SK-N-SH (cell line): ENCODE measurements around the gene SKIDA1.

Experiments
- EP300 ChIP-seq, 2 experiments: IDR thresholded peaks; 2 replicates each; pipeline versions ENCODE4 v1.4.0 to v1.6.1; 2012; ENCODE audit warnings: borderline replicate concordance in 1 of 2, low read depth in 1 of 2, low read length in 1 of 2
- FOSL2 ChIP-seq: IDR thresholded peaks from 2 replicates; pipeline ENCODE4 v1.4.0; 2012; ENCODE audit warnings: low read depth, mild to moderate bottlenecking, moderate library complexity, borderline replicate concordance
- FOXM1 ChIP-seq: IDR thresholded peaks from 2 replicates; pipeline ENCODE4 v1.4.0; 2012; ENCODE audit warnings: low read depth, mild to moderate bottlenecking
- POLR2AphosphoS5 ChIP-seq: IDR thresholded peaks from 2 replicates; pipeline ENCODE4 v1.6.1; 2012; ENCODE audit warnings: low read depth, low read length
- TAF1 ChIP-seq: IDR thresholded peaks from 2 replicates; pipeline ENCODE4 v1.6.1; 2012; ENCODE audit warnings: low read depth, mild to moderate bottlenecking, low read length, moderate library complexity, borderline replicate concordance
- USF2 ChIP-seq: fragments of 150-350 bp; IDR thresholded peaks from 2 replicates; pipeline ENCODE4 v1.6.1; 2017; ENCODE audit warnings: antibody characterized with exemption, low read length, low read depth, borderline replicate concordance
- TF ChIP-seq, protein P1 (sequence below): fragments of 200-600 bp; sonication (generic); IDR thresholded peaks from 2 replicates; pipeline ENCODE4 v1.6.1; 2017; ENCODE audit warnings: antibody characterized with exemption, mild to moderate bottlenecking, moderate library complexity
- TF ChIP-seq, protein P2 (sequence below): IDR thresholded peaks from 2 replicates; pipeline ENCODE4 v1.6.1; 2012; ENCODE audit warnings: mild to moderate bottlenecking, low read depth, low read length, moderate library complexity
- TF ChIP-seq, protein P3 (sequence below): IDR thresholded peaks from 2 replicates; pipeline ENCODE4 v1.4.0; 2012; ENCODE audit warnings: low read depth, borderline replicate concordance

GRCh38 chr10:21515361-21516241, 9.9 kb downstream of the SKIDA1 start:
- TF ChIP-seq, protein P1, sequence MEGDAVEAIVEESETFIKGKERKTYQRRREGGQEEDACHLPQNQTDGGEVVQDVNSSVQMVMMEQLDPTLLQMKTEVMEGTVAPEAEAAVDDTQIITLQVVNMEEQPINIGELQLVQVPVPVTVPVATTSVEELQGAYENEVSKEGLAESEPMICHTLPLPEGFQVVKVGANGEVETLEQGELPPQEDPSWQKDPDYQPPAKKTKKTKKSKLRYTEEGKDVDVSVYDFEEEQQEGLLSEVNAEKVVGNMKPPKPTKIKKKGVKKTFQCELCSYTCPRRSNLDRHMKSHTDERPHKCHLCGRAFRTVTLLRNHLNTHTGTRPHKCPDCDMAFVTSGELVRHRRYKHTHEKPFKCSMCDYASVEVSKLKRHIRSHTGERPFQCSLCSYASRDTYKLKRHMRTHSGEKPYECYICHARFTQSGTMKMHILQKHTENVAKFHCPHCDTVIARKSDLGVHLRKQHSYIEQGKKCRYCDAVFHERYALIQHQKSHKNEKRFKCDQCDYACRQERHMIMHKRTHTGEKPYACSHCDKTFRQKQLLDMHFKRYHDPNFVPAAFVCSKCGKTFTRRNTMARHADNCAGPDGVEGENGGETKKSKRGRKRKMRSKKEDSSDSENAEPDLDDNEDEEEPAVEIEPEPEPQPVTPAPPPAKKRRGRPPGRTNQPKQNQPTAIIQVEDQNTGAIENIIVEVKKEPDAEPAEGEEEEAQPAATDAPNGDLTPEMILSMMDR, result no peak
- no peak for TF ChIP-seq POLR2AphosphoS5
- TF ChIP-seq EP300 (IDR thresholded peaks at IDR 0.05; ENCODE audit: borderline replicate concordance in 1 of 2, low read depth in 1 of 2, low read length in 1 of 2), result no peak
- TF ChIP-seq, protein P2, sequence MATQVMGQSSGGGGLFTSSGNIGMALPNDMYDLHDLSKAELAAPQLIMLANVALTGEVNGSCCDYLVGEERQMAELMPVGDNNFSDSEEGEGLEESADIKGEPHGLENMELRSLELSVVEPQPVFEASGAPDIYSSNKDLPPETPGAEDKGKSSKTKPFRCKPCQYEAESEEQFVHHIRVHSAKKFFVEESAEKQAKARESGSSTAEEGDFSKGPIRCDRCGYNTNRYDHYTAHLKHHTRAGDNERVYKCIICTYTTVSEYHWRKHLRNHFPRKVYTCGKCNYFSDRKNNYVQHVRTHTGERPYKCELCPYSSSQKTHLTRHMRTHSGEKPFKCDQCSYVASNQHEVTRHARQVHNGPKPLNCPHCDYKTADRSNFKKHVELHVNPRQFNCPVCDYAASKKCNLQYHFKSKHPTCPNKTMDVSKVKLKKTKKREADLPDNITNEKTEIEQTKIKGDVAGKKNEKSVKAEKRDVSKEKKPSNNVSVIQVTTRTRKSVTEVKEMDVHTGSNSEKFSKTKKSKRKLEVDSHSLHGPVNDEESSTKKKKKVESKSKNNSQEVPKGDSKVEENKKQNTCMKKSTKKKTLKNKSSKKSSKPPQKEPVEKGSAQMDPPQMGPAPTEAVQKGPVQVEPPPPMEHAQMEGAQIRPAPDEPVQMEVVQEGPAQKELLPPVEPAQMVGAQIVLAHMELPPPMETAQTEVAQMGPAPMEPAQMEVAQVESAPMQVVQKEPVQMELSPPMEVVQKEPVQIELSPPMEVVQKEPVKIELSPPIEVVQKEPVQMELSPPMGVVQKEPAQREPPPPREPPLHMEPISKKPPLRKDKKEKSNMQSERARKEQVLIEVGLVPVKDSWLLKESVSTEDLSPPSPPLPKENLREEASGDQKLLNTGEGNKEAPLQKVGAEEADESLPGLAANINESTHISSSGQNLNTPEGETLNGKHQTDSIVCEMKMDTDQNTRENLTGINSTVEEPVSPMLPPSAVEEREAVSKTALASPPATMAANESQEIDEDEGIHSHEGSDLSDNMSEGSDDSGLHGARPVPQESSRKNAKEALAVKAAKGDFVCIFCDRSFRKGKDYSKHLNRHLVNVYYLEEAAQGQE, result no peak
- TF ChIP-seq, protein P3, sequence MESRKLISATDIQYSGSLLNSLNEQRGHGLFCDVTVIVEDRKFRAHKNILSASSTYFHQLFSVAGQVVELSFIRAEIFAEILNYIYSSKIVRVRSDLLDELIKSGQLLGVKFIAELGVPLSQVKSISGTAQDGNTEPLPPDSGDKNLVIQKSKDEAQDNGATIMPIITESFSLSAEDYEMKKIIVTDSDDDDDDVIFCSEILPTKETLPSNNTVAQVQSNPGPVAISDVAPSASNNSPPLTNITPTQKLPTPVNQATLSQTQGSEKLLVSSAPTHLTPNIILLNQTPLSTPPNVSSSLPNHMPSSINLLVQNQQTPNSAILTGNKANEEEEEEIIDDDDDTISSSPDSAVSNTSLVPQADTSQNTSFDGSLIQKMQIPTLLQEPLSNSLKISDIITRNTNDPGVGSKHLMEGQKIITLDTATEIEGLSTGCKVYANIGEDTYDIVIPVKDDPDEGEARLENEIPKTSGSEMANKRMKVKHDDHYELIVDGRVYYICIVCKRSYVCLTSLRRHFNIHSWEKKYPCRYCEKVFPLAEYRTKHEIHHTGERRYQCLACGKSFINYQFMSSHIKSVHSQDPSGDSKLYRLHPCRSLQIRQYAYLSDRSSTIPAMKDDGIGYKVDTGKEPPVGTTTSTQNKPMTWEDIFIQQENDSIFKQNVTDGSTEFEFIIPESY, result no peak
- TF ChIP-seq FOSL2, result no peak
- no peak for TF ChIP-seq FOXM1
- TF ChIP-seq TAF1, result no peak
- no peak for TF ChIP-seq USF2
